ENCODE results near the gene CDH13. TPM values are rescaled to one million over a fixed set of nuclear protein-coding genes. Genes with fewer than 3 reads are reported as not detected.

Gene CDH13
- total RNA-seq, 2 experiments from 2014 or later = not detected

DNA sequence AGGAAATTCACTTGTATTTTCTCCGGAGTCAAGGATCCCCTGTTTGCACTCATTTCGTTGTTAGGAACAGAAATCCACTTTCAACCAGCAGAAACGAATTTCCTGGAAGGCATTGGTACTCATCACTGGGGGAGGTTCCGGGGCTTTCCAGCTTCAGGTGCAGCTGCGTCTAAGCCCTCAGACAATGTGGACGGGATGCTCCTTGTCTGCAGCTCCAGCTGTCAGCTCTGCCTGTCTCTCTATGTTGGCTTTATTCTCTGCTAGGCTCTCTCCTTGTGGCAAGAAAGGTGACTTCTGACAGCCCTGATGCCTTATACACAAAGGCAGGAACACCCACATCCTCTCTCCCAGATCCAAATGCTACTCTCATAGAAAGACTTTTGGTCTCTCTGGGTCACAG is 997.1 kb downstream of the CDH13 start:
- no peak overlapping the region for H3K4me3 ChIP-seq (ENCODE audit: low read depth, low read length, poor library complexity, severe bottlenecking)
- intact Hi-C loops (cut with micrococcal nuclease; ENCODE audit: unreplicated experiment) = no loop called here
- H3K4me1 ChIP-seq (ENCODE audit: insufficient read depth, low read length, poor library complexity, severe bottlenecking) = no peaks in the 10 kb centered on the region
- no peak overlapping the region for H3K27ac ChIP-seq (ENCODE audit: low read depth, low read length, poor library complexity, severe bottlenecking)
- TF ChIP-seq, protein P1, sequence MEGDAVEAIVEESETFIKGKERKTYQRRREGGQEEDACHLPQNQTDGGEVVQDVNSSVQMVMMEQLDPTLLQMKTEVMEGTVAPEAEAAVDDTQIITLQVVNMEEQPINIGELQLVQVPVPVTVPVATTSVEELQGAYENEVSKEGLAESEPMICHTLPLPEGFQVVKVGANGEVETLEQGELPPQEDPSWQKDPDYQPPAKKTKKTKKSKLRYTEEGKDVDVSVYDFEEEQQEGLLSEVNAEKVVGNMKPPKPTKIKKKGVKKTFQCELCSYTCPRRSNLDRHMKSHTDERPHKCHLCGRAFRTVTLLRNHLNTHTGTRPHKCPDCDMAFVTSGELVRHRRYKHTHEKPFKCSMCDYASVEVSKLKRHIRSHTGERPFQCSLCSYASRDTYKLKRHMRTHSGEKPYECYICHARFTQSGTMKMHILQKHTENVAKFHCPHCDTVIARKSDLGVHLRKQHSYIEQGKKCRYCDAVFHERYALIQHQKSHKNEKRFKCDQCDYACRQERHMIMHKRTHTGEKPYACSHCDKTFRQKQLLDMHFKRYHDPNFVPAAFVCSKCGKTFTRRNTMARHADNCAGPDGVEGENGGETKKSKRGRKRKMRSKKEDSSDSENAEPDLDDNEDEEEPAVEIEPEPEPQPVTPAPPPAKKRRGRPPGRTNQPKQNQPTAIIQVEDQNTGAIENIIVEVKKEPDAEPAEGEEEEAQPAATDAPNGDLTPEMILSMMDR (conservative IDR thresholded peaks at IDR 0.05; ENCODE audit: low read length) = no peak
- no peak for TF ChIP-seq EZH2phosphoT487 (IDR thresholded peaks at IDR 0.05; ENCODE audit: borderline replicate concordance, low read depth, low read length)
- no peaks in the 10 kb centered on the region for H3K9me2 ChIP-seq (ENCODE audit: insufficient read depth, low read length)
- no TSS peak for BruUV-seq (replicated peaks)
- H3K4me2 ChIP-seq (ENCODE audit: low read length) = no peak overlapping the region
- no peak for DNase-seq (ENCODE audit: low spot score)
- H2AFZ ChIP-seq (ENCODE audit: low read length) = no peak overlapping the region
- no peaks in the 10 kb centered on the region for H4K20me1 ChIP-seq (ENCODE audit: insufficient read depth, low read length)
- H3K79me2 ChIP-seq (ENCODE audit: insufficient read depth, low read depth, low read length) = no peaks in the 10 kb centered on the region
- ChIA-PET CTCF (ENCODE audit: unreplicated experiment) (no interaction called here), POLR2A (no interaction called here)
- H3K9me3 ChIP-seq (ENCODE audit: low read length) = no peaks in the 10 kb centered on the region
- no peaks in the 10 kb centered on the region for H3K36me3 ChIP-seq (ENCODE audit: insufficient read depth, low read length)

DNA sequence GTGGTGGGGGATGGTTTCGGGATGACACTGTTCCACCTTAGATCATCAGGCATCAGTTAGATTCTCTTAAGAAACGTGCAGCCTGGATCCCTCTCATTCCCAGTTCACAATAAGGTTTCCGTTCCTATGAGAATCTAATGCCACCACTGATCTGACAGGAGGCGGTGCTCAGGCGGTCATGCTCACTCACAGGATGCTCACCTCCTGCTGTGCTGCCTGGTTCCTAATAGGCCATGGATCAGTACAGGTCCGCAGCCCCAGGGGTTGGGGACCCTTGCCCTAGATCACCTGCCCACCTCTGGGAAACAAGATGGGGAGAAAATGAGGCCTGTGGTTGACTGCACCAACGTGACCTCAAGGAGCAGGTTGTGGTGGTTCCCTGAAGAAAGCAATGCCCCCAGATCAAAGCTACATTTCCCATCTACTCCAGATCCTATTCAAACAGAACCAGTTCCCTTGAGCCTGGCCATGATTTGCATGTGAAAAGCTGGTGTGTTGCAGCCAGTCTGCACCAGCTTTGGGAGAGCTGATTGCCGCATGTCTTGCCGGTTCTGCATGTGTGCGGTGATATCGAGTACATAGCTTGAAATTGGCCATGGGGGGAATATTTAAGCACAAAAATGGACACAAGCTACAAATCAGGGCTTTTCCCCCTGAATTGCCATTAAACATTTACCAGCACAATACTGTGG is 997.8 kb downstream of the CDH13 start:
- no peak for DNase-seq (ENCODE audit: low spot score)
- ChIA-PET CTCF (ENCODE audit: unreplicated experiment) (no interaction called here), POLR2A (no interaction called here)
- no peaks in the 10 kb centered on the region for H3K4me1 ChIP-seq (ENCODE audit: insufficient read depth, low read length, poor library complexity, severe bottlenecking)
- H3K79me2 ChIP-seq (ENCODE audit: insufficient read depth, low read depth, low read length) = no peaks in the 10 kb centered on the region
- H3K27ac ChIP-seq (ENCODE audit: low read depth, low read length, poor library complexity, severe bottlenecking) = no peak overlapping the region
- BruUV-seq (replicated peaks) = no TSS peak
- TF ChIP-seq, protein P1 (conservative IDR thresholded peaks at IDR 0.05; ENCODE audit: low read length) = no peak
- TF ChIP-seq EZH2phosphoT487 (IDR thresholded peaks at IDR 0.05; ENCODE audit: borderline replicate concordance, low read depth, low read length) = no peak
- no peak overlapping the region for H2AFZ ChIP-seq (ENCODE audit: low read length)
- no peaks in the 10 kb centered on the region for H3K9me2 ChIP-seq (ENCODE audit: insufficient read depth, low read length)
- H3K9me3 ChIP-seq (ENCODE audit: low read length) = no peaks in the 10 kb centered on the region
- intact Hi-C loops (cut with micrococcal nuclease; ENCODE audit: unreplicated experiment) = no loop called here
- H4K20me1 ChIP-seq (ENCODE audit: insufficient read depth, low read length) = no peaks in the 10 kb centered on the region
- H3K4me2 ChIP-seq (ENCODE audit: low read length) = no peak overlapping the region
- no peak overlapping the region for H3K4me3 ChIP-seq (ENCODE audit: low read depth, low read length, poor library complexity, severe bottlenecking)
- no peaks in the 10 kb centered on the region for H3K36me3 ChIP-seq (ENCODE audit: insufficient read depth, low read length)

DNA sequence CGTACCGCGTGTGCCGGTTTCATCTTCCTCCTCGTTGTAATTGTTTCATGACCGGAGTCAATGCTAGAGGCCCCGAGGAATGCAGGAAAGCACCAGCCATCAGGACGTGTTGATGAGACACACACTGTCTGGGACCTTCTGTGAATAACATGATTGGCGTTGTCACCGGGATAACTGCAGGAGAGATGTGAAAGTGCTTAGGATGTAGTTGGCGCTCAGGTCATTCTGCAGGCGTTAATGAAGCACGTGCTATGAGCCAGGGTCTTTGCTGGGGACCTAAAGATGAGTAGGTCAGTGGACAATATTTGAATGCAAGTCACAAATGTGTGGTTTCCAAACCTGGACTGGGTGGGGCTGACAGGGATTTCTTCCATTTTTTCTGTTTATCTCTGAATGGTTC is 999.4 kb downstream of the CDH13 start:
- H3K4me1 ChIP-seq (ENCODE audit: insufficient read depth, low read length, poor library complexity, severe bottlenecking) = no peaks in the 10 kb centered on the region
- no TSS peak for BruUV-seq (replicated peaks)
- no peak overlapping the region for H3K4me2 ChIP-seq (ENCODE audit: low read length)
- no peak overlapping the region for H3K4me3 ChIP-seq (ENCODE audit: low read depth, low read length, poor library complexity, severe bottlenecking)
- H3K36me3 ChIP-seq (ENCODE audit: insufficient read depth, low read length) = no peaks in the 10 kb centered on the region
- H3K79me2 ChIP-seq (ENCODE audit: insufficient read depth, low read depth, low read length) = no peaks in the 10 kb centered on the region
- no peak overlapping the region for H2AFZ ChIP-seq (ENCODE audit: low read length)
- TF ChIP-seq, protein P1 (conservative IDR thresholded peaks at IDR 0.05; ENCODE audit: low read length) = no peak
- no peak for TF ChIP-seq EZH2phosphoT487 (IDR thresholded peaks at IDR 0.05; ENCODE audit: borderline replicate concordance, low read depth, low read length)
- no peak overlapping the region for H3K27ac ChIP-seq (ENCODE audit: low read depth, low read length, poor library complexity, severe bottlenecking)
- no peaks in the 10 kb centered on the region for H3K9me3 ChIP-seq (ENCODE audit: low read length)
- ChIA-PET CTCF (ENCODE audit: unreplicated experiment) (no interaction called here), POLR2A (no interaction called here)
- no peaks in the 10 kb centered on the region for H3K9me2 ChIP-seq (ENCODE audit: insufficient read depth, low read length)
- intact Hi-C loops (cut with micrococcal nuclease; ENCODE audit: unreplicated experiment) = no loop called here
- no peaks in the 10 kb centered on the region for H4K20me1 ChIP-seq (ENCODE audit: insufficient read depth, low read length)
- no peak for DNase-seq (ENCODE audit: low spot score)

Measured in OCI-LY7 (cell line).